Measurements from ENCODE around the gene KCNIP2. TPM values are rescaled to one million over a fixed set of nuclear protein-coding genes. Genes with fewer than 3 reads are reported as not detected.

Gene KCNIP2
- total RNA-seq: 0.44 and 0.57 TPM in 2 replicates

DNA sequence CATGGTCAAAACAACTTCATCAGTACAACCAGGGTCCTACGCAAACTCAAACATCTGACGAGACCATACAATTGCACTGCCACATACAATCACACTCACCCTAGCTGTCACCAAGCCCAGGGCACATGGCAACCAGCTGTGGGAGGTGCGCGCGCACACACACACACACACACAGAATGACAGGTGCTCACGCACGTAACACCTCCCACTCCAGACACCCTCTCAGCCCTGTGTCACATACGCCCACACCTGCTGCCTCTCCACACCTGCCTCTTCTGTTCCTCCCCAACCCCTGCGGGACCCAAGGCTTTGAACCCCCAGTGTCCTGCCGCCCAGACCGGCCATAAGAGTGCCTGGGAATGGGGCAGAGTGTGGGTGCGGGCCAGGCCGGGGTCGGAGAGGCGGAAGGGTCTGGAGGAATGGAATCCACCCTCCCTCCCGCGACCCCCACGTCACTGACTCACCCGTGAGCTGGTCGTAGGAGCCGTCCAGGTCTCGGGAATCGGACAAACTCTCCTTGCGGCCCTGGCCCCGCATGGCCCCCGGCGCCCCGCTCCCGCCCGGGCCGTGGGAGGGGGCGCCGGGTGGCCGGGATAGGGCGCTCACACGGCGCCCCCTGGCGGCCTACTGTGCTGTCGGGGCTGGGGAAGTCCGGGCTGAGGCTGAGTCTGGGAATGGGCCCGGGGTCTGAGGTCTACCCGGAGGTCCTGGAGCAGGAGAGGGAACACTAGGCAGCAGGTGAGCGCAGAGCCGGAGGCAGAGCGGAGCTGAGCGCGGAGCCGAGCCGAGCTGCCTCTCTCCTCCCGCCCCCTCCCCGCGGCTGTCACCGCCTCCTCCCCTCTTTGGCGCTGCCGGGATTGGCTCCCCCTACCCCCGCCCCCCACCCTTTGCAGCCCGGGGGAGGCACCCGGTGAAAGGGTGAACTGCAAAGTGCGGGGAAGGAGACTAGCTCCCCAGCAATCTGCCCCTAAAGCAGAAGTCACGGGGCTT is at the start of gene KCNIP2:
Gene KCNIP2, minus strand, starts transcription at position 769 of the 990 bp plus-strand sequence. Its CDS starts 232 bp downstream, at position 537.

DNA sequence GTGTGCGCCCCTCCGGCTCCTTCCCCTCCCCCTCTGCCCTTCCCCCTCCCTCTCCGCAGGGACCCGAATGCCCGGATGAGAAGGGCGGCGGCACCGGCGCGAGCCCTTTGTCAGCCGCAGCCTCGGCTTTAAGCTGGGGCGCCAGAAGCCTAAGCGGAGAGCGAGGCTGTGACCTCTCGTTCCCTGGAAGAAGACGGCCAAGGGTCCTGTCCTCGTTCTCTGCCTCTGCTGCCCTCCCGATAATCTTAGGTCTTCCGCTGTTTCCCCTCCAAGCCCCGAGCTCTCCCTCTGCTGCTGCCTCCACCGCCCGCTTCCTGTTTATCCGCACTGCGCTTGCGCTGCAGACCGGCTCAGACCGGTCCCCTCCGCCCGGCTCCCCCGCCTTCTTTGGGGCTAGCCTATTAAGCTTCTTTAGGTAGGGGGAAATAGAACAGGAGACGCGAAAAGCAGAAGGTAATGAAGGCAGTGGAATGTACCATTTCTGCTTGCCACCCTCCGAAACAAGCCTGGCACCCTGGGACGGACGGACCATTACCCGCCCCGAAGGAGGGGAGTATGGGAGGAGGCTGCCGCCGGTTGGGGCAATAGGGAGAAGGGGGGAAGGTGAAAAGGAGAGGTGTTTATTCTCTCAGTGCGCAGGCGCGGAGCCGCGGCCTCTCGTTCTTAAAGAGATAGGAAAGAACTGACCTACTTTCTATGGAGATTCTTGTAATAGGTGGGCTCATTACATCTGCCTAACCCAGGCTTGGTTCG is 25.3 kb downstream of the KCNIP2 start, which contains the start of gene OGA:
Gene OGA, minus strand, starts transcription at position 326 of the 753 bp plus-strand sequence. CDS start 422 bp downstream, outside the sequence.

DNA sequence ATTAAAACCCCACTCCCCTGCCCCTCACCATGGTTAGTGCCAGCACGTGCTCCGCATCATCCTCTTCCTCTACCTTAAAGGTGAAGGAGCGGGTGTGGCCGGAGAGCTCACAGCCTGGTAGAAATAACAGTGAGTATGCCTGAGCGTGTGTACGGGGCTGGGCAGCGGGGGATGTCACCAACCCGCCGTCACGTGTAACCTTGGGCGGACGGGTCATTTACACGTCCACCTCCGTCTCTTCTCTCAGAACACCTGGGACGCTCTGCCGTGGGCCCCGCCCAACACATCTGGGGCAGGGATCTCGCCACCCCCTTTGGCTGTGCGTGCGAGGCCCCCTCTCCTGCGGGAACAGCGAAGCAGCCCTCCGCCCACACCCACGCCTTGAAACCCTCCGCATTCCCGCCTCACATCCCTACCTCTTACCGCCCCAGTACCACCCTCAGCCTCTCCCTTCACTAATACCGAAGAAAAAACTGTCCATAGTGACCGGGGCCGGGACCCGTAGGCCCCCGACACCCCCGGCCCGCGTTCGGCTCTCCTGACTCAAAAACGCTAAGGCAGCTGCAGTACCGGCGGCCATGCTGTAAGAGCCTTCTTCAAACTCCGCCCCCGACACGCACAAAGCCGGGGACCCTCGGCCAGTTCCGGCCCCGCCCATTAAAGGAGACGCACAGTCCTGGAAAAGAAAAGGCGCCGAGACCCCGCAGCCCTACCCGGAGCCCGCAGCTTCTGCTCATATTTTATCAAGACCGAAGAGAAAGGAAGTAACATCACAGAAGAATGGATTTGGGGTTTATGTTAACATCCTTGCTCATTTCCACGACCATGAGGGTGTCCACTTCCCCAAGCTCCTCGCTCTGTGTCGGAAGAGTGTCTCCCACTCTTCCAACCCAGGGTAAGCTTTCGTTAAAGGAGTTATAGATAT is 60.5 kb downstream of the KCNIP2 start, which contains the start of gene NPM3:
Gene NPM3, minus strand, starts transcription at position 636 of the 925 bp plus-strand sequence. Its CDS starts 56 bp downstream, at position 580.

Other genes with a start within 250 kb of the KCNIP2 start
- 29.8 and 42.4 TPM in 2 replicates for gene FBXW4, start 148.6 kb downstream of the KCNIP2 start, total RNA-seq
- gene FGF8, start 67.7 kb downstream of the KCNIP2 start, total RNA-seq: not detected in 2 replicates
- 55.8 and 105 TPM in 2 replicates for gene NPM3, start 60.4 kb downstream of the KCNIP2 start, total RNA-seq
- 75.5 and 78.0 TPM in 2 replicates for gene OGA, start 25.4 kb downstream of the KCNIP2 start, total RNA-seq
- 9.2 and 10.5 TPM in 2 replicates for gene ARMH3, start 212.4 kb upstream of the KCNIP2 start, total RNA-seq
- gene HPS6, start 221.5 kb upstream of the KCNIP2 start, total RNA-seq: 26.9 and 38.9 TPM in 2 replicates